ENCODE data around the gene ANGPTL2. TPM values are rescaled to one million over a fixed set of nuclear protein-coding genes. Genes with fewer than 3 reads are reported as not detected.

Gene ANGPTL2
- polyA plus RNA-seq, 1 of the 3 experiments (the other 2 are of a cell fraction): 12.3 TPM

DNA sequence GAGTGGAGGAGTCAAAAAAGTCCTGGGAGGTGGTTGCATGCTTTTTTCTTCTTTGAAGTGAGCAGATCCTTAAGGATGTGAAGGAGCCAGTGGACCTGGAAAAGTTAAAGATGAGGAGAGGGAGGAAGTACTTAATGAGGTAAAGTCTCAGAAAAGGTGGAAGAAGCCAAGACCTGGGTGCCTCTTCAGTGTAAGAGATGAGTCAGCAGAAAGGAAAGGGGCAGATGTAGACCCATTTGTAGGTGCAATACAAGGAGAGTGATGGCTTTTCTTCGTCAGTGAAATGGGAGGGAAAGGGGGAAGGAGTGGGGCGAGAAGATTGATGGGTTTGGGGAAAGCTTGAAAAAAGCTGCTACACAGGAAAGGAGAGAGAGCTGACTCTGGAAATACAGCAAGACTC lies 82.9 kb downstream of the ANGPTL2 start:
- H3K4me2 ChIP-seq: no peak overlapping the region
- H3F3A ChIP-seq (replicated peaks; ENCODE audit: insufficient read depth): no peaks in the 10 kb centered on the region
- no peak overlapping the region for H3K27ac ChIP-seq (ENCODE audit: low read depth in 2 of 2, low read length in 1 of 2)
- no peak overlapping the region for H3K9ac ChIP-seq
- CTCF ChIA-PET: no interaction called here
- no peaks in the 10 kb centered on the region for H3K27me3 ChIP-seq (ENCODE audit: insufficient read depth)
- no peak for DNase-seq
- H2AFZ ChIP-seq (ENCODE audit: low read depth): no peak overlapping the region
- no peaks in the 10 kb centered on the region for H3K36me3 ChIP-seq (replicated peaks in 1 of 2; ENCODE audit: control insufficient read depth in 1 of 2, insufficient read depth in 2 of 2, low read length in 1 of 2)
- TF ChIP-seq SIN3A (IDR thresholded peaks at IDR 0.05; ENCODE audit: borderline replicate concordance, low read depth, low read length) (no peak), CHD2 (IDR thresholded peaks at IDR 0.05; ENCODE audit: low read length, partially characterized antibody) (no peak), TAF1 (IDR thresholded peaks at IDR 0.05; ENCODE audit: borderline replicate concordance, low read depth, low read length) (no peak), RAD21 (IDR thresholded peaks at IDR 0.05; ENCODE audit: low read length) (no peak), EP300 (IDR thresholded peaks at IDR 0.05; ENCODE audit: borderline replicate concordance in 1 of 2, low read depth in 1 of 2, low read length in 1 of 2) (no peak), JUND (IDR thresholded peaks at IDR 0.05) (no peak)
- TF ChIP-seq, protein P1, sequence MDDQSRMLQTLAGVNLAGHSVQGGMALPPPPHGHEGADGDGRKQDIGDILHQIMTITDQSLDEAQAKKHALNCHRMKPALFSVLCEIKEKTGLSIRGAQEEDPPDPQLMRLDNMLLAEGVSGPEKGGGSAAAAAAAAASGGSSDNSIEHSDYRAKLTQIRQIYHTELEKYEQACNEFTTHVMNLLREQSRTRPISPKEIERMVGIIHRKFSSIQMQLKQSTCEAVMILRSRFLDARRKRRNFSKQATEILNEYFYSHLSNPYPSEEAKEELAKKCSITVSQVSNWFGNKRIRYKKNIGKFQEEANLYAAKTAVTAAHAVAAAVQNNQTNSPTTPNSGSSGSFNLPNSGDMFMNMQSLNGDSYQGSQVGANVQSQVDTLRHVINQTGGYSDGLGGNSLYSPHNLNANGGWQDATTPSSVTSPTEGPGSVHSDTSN (IDR thresholded peaks at IDR 0.05): no peak
- TF ChIP-seq, protein P2, sequence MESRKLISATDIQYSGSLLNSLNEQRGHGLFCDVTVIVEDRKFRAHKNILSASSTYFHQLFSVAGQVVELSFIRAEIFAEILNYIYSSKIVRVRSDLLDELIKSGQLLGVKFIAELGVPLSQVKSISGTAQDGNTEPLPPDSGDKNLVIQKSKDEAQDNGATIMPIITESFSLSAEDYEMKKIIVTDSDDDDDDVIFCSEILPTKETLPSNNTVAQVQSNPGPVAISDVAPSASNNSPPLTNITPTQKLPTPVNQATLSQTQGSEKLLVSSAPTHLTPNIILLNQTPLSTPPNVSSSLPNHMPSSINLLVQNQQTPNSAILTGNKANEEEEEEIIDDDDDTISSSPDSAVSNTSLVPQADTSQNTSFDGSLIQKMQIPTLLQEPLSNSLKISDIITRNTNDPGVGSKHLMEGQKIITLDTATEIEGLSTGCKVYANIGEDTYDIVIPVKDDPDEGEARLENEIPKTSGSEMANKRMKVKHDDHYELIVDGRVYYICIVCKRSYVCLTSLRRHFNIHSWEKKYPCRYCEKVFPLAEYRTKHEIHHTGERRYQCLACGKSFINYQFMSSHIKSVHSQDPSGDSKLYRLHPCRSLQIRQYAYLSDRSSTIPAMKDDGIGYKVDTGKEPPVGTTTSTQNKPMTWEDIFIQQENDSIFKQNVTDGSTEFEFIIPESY (IDR thresholded peaks at IDR 0.05; ENCODE audit: borderline replicate concordance, low read depth): no peak
- TF ChIP-seq, protein P3, sequence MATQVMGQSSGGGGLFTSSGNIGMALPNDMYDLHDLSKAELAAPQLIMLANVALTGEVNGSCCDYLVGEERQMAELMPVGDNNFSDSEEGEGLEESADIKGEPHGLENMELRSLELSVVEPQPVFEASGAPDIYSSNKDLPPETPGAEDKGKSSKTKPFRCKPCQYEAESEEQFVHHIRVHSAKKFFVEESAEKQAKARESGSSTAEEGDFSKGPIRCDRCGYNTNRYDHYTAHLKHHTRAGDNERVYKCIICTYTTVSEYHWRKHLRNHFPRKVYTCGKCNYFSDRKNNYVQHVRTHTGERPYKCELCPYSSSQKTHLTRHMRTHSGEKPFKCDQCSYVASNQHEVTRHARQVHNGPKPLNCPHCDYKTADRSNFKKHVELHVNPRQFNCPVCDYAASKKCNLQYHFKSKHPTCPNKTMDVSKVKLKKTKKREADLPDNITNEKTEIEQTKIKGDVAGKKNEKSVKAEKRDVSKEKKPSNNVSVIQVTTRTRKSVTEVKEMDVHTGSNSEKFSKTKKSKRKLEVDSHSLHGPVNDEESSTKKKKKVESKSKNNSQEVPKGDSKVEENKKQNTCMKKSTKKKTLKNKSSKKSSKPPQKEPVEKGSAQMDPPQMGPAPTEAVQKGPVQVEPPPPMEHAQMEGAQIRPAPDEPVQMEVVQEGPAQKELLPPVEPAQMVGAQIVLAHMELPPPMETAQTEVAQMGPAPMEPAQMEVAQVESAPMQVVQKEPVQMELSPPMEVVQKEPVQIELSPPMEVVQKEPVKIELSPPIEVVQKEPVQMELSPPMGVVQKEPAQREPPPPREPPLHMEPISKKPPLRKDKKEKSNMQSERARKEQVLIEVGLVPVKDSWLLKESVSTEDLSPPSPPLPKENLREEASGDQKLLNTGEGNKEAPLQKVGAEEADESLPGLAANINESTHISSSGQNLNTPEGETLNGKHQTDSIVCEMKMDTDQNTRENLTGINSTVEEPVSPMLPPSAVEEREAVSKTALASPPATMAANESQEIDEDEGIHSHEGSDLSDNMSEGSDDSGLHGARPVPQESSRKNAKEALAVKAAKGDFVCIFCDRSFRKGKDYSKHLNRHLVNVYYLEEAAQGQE (IDR thresholded peaks at IDR 0.05; ENCODE audit: low read depth, low read length): no peak
- no peaks in the 10 kb centered on the region for H3K9me3 ChIP-seq
- no peaks in the 10 kb centered on the region for H4K20me1 ChIP-seq (ENCODE audit: insufficient read depth)
- H3K79me2 ChIP-seq (ENCODE audit: insufficient read depth): no peaks in the 10 kb centered on the region
- H3K4me1 ChIP-seq (ENCODE audit: control insufficient read depth in 1 of 2, insufficient read depth in 2 of 2, low read depth in 1 of 2, low read length in 1 of 2): peaks cover 0 to 13% of the 10 kb centered on the region in 2 experiments; a peak in 2 of 4 replicates
- H3K9me2 ChIP-seq: no peaks in the 10 kb centered on the region
- POLR2A ChIA-PET: no interaction called here
- WGBS (ENCODE audit: low lambda C conversion rate): 79% methylated on average over 2 of the region's 2 CpGs
- H3K4me3 ChIP-seq (ENCODE audit: low read depth in 2 of 2, low read length in 1 of 2): no peak overlapping the region

DNA sequence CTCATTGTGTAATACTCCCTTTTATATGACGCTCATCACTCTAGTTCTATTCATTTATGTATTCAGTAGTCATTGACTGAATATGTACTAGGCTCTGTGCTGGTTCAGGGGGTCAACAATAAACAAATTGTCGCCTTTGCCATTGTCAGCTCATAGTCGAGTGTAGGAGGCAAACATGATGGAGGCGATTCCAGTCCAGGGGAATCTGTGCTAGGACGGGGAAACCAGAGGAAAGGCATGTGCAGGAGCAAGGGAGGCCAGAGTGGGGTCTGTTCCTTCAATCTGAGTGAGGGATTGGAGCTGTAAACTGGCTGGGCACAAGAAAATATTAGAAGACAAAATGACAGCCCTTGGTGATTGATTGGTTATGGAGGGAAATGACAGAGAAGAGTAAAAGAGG lies 83.9 kb downstream of the ANGPTL2 start:
- H3K4me2 ChIP-seq: no peak overlapping the region
- H3K79me2 ChIP-seq (ENCODE audit: insufficient read depth): no peaks in the 10 kb centered on the region
- no peak overlapping the region for H2AFZ ChIP-seq (ENCODE audit: low read depth)
- no peak overlapping the region for H3K4me3 ChIP-seq (ENCODE audit: low read depth in 2 of 2, low read length in 1 of 2)
- H3K9me3 ChIP-seq: no peaks in the 10 kb centered on the region
- no peak for DNase-seq
- H3F3A ChIP-seq (replicated peaks; ENCODE audit: insufficient read depth): no peaks in the 10 kb centered on the region
- no peaks in the 10 kb centered on the region for H3K36me3 ChIP-seq (replicated peaks in 1 of 2; ENCODE audit: control insufficient read depth in 1 of 2, insufficient read depth in 2 of 2, low read length in 1 of 2)
- no peak overlapping the region for H3K27ac ChIP-seq (ENCODE audit: low read depth in 2 of 2, low read length in 1 of 2)
- no peaks in the 10 kb centered on the region for H4K20me1 ChIP-seq (ENCODE audit: insufficient read depth)
- H3K4me1 ChIP-seq (ENCODE audit: control insufficient read depth in 1 of 2, insufficient read depth in 2 of 2, low read depth in 1 of 2, low read length in 1 of 2): peaks cover 0 to 22% of the 10 kb centered on the region in 2 experiments; a peak in 2 of 4 replicates
- POLR2A ChIA-PET: no interaction called here
- CTCF ChIA-PET: interaction anchor here (1.5 kb wide), 1 partner anchor 15 kb away, joined by 3 read pairs; no protein-coding TSS in a partner anchor
- no peaks in the 10 kb centered on the region for H3K9me2 ChIP-seq
- TF ChIP-seq GATA2 (CRISPR knock-in tag; IDR thresholded peaks at IDR 0.05) (no peak), ELF1 (IDR thresholded peaks at IDR 0.05) (no peak), GABPA (IDR thresholded peaks at IDR 0.05; ENCODE audit: low read depth) (no peak), MEF2A (IDR thresholded peaks at IDR 0.05; ENCODE audit: borderline replicate concordance, low read depth) (no peak), FOSL2 (IDR thresholded peaks at IDR 0.05; ENCODE audit: borderline replicate concordance, low read depth) (no peak), EZH2phosphoT487 (IDR thresholded peaks at IDR 0.05; ENCODE audit: borderline replicate concordance, low read depth) (no peak), RCOR1 (IDR thresholded peaks at IDR 0.05; ENCODE audit: low read length) (no peak)
- WGBS (ENCODE audit: low lambda C conversion rate): 78% methylated on average over 5 of the region's 5 CpGs
- H3K27me3 ChIP-seq (ENCODE audit: insufficient read depth): no peaks in the 10 kb centered on the region
- H3K9ac ChIP-seq: no peak overlapping the region

Data from SK-N-SH (cell line).